H1 (cell line): Measurements from ENCODE around the gene KCNJ5. TPM values are rescaled to one million over a fixed set of nuclear protein-coding genes. Genes with fewer than 3 reads are reported as not detected.

ENCODE experiments used
- CTCF ChIA-PET: fragments of 300-600 bp; sonication (Branson Sonifier 250); formaldehyde crosslinking; loops from one replicate; lab custom pipeline; 2021; ENCODE audit not compliant: partially characterized antibody; lab: Charles Lee
- POLR2A ChIA-PET: fragments of 300-600 bp; sonication (Branson Sonifier 250); formaldehyde crosslinking; loops from one replicate; lab custom pipeline; 2021; ENCODE audit warnings: inconsistent platforms; ENCODE audit not compliant: partially characterized antibody; lab: Charles Lee
- DNase-seq, 2 experiments: peaks; one replicate each; pipeline versions ENCODE4 v3.0.0 to v3.0.0-alpha.2; 2010 to 2022; ENCODE audit warnings: low spot score in 2 of 2, low read depth in 1 of 2, mixed read lengths in 1 of 2
- FAIRE-seq: peaks from 2 replicates; lab custom pipeline; 2011; peaks lifted over from hg19 to GRCh38; lab: Jason Lieb, UNC
- H2AFZ ChIP-seq: 2 replicates; pipeline ENCODE4 v1.8.1; 2012; ENCODE audit warnings: low read length, inconsistent platforms
- H2AK5ac ChIP-seq: 2 replicates; pipeline ENCODE4 v1.6.1; 2013; ENCODE audit warnings: low read depth, low read length
- H2BK120ac ChIP-seq: replicated peaks from 2 replicates; pipeline ENCODE3; 2013; ENCODE audit warnings: low read depth, low read length, inconsistent platforms
- H2BK12ac ChIP-seq: 2 replicates; pipeline ENCODE4 v1.6.1; 2013; ENCODE audit warnings: low read depth, low read length
- H2BK15ac ChIP-seq: 2 replicates; pipeline ENCODE4 v1.6.1; 2013; ENCODE audit warnings: low read length
- H2BK20ac ChIP-seq: 2 replicates; pipeline ENCODE4 v1.6.1; 2013; ENCODE audit warnings: low read length
- H2BK5ac ChIP-seq: 2 replicates; pipeline ENCODE4 v1.6.1; 2013; ENCODE audit warnings: low read depth, low read length
- H3K14ac ChIP-seq: 2 replicates; pipeline ENCODE4 v1.6.1; 2013; ENCODE audit warnings: inconsistent platforms; ENCODE audit not compliant: insufficient read length
- H3K18ac ChIP-seq: 2 replicates; pipeline ENCODE4 v1.6.1; 2013; ENCODE audit warnings: low read length; ENCODE audit errors: extremely low read depth
- H3K23ac ChIP-seq: 2 replicates; pipeline ENCODE4 v1.6.1; 2013; ENCODE audit warnings: inconsistent platforms; ENCODE audit not compliant: insufficient read length
- H3K23me2 ChIP-seq: 2 replicates; pipeline ENCODE4 v1.6.1; 2013; ENCODE audit warnings: low read depth, low read length
- H3K27ac ChIP-seq: 2 replicates; pipeline ENCODE4 v1.6.1; 2011; ENCODE audit warnings: low read depth, low read length, inconsistent platforms
- H3K27me3 ChIP-seq, 4 experiments: replicated peaks in 1 of 4; 1 replicate in 1 of 4; 2 replicates in 3 of 4; pipeline versions ENCODE4 v1.6.1 to v1.8.1; 2011 to 2013; ENCODE audit warnings: low read length in 3 of 4, mild to moderate bottlenecking in 3 of 4, inconsistent platforms in 2 of 4, mixed read lengths in 2 of 4, moderate library complexity in 1 of 4; ENCODE audit not compliant: control insufficient read depth in 3 of 4, insufficient read depth in 3 of 4; ENCODE audit errors: extremely low read depth in 1 of 4
- H3K36me3 ChIP-seq, 4 experiments: 2 replicates each; pipeline versions ENCODE4 v1.6.1 to v1.8.1; 2011 to 2013; ENCODE audit warnings: mild to moderate bottlenecking in 4 of 4, low read length in 3 of 4, moderate library complexity in 2 of 4, control low read depth in 1 of 4, inconsistent platforms in 1 of 4; ENCODE audit not compliant: insufficient read depth in 4 of 4, control insufficient read depth in 2 of 4
- H3K4ac ChIP-seq: replicated peaks from 2 replicates; pipeline ENCODE3; 2013; ENCODE audit warnings: low read length, low read depth, mixed read lengths, inconsistent platforms; ENCODE audit not compliant: insufficient read length
- H3K4me1 ChIP-seq, 4 experiments: replicated peaks in 1 of 4; 1 replicate in 1 of 4; 2 replicates in 3 of 4; pipeline versions ENCODE4 v1.6.1 to v1.8.1; 2011 to 2013; ENCODE audit warnings: low read length in 3 of 4, inconsistent platforms in 2 of 4, mixed read lengths in 1 of 4; ENCODE audit not compliant: insufficient read depth in 4 of 4, control insufficient read depth in 3 of 4
- H3K4me2 ChIP-seq, 2 experiments: 2 replicates each; pipeline versions ENCODE4 v1.6.1 to v1.8.1; 2011 to 2013; ENCODE audit warnings: low read depth in 2 of 2, low read length in 2 of 2, control low read depth in 1 of 2, inconsistent platforms in 1 of 2, mild to moderate bottlenecking in 1 of 2; ENCODE audit not compliant: insufficient read depth in 1 of 2
- H3K4me3 ChIP-seq, 4 experiments: fragments of 200-600, 300-600 bp in 1 of 4; sonication (generic), shearing (Covaris generic), sonication (Bioruptor Twin) in 1 of 4; 2 replicates each; pipeline versions ENCODE4 v1.5.1 to v1.8.1; 2011 to 2016; ENCODE audit warnings: low read length in 4 of 4, low read depth in 3 of 4, control low read depth in 2 of 4, inconsistent platforms in 2 of 4, mild to moderate bottlenecking in 2 of 4, mixed read lengths in 1 of 4, moderate library complexity in 1 of 4; ENCODE audit not compliant: insufficient read depth in 2 of 4; ENCODE audit errors: extremely low read depth in 1 of 4
- H3K56ac ChIP-seq: replicated peaks from 2 replicates; pipeline ENCODE3; 2013; ENCODE audit warnings: low read depth, mild to moderate bottlenecking, mixed read lengths, low read length, inconsistent platforms; ENCODE audit not compliant: insufficient read length
- H3K79me1 ChIP-seq: 2 replicates; pipeline ENCODE4 v1.6.1; 2013; ENCODE audit warnings: low read depth, low read length, control low read depth
- H3K79me2 ChIP-seq, 2 experiments: 2 replicates each; pipeline versions ENCODE4 v1.6.1 to v1.8.1; 2012 to 2013; ENCODE audit warnings: low read length in 2 of 2, mild to moderate bottlenecking in 2 of 2, inconsistent platforms in 1 of 2; ENCODE audit not compliant: insufficient read depth in 2 of 2, control insufficient read depth in 1 of 2
- H3K9ac ChIP-seq, 4 experiments: replicated peaks in 1 of 4; 1 replicate in 1 of 4; 2 replicates in 3 of 4; pipeline versions ENCODE4 v1.6.1 to v1.8.1; 2011 to 2013; ENCODE audit warnings: low read depth in 3 of 4, low read length in 3 of 4, control low read depth in 2 of 4, mild to moderate bottlenecking in 2 of 4, moderate library complexity in 2 of 4, inconsistent platforms in 1 of 4; ENCODE audit errors: extremely low read depth in 1 of 4
- H3K9me3 ChIP-seq, 2 experiments: 2 replicates each; pipeline versions ENCODE4 v1.6.1 to v1.8.1; 2012 to 2013; ENCODE audit warnings: mild to moderate bottlenecking in 2 of 2, moderate library complexity in 2 of 2, control low read depth in 1 of 2, inconsistent platforms in 1 of 2, low read depth in 1 of 2, low read length in 1 of 2, mixed read lengths in 1 of 2; ENCODE audit not compliant: insufficient read depth in 2 of 2
- H4K20me1 ChIP-seq, 2 experiments: replicated peaks in 1 of 2; 2 replicates each; pipeline versions ENCODE3 to v1.8.1; 2011 to 2013; ENCODE audit warnings: inconsistent platforms in 2 of 2, low read length in 2 of 2, mild to moderate bottlenecking in 1 of 2; ENCODE audit not compliant: insufficient read depth in 2 of 2, control insufficient read depth in 1 of 2
- H4K5ac ChIP-seq: 2 replicates; pipeline ENCODE4 v1.6.1; 2013; ENCODE audit warnings: low read length, low read depth, mixed read lengths, inconsistent platforms; ENCODE audit not compliant: insufficient read length
- H4K8ac ChIP-seq: 2 replicates; pipeline ENCODE4 v1.8.0; 2013; ENCODE audit warnings: mild to moderate bottlenecking, moderate library complexity, low read length, inconsistent platforms; ENCODE audit not compliant: insufficient read depth; ENCODE audit errors: extremely low read depth
- H4K91ac ChIP-seq: replicated peaks from 2 replicates; pipeline ENCODE3; 2013; ENCODE audit warnings: low read length, mixed read lengths, inconsistent platforms; ENCODE audit not compliant: insufficient read length
- CHD2 ChIP-seq: IDR thresholded peaks from 2 replicates; pipeline ENCODE4 v1.6.1; 2012; ENCODE audit warnings: low read length, improper control_type of control experiment
- KDM1A ChIP-seq: fragments of 200-600, 300-600 bp; sonication (generic); IDR thresholded peaks from 2 replicates; pipeline ENCODE4 v1.7.1; 2016; ENCODE audit warnings: mild to moderate bottlenecking, low read length, borderline replicate concordance
- NRF1 ChIP-seq: IDR thresholded peaks from 2 replicates; pipeline ENCODE4 v1.6.1; 2011; ENCODE audit warnings: mild to moderate bottlenecking, low read depth, low read length, improper control_type of control experiment
- RFX5 ChIP-seq: IDR thresholded peaks from 2 replicates; pipeline ENCODE4 v1.6.1; 2011; ENCODE audit warnings: low read depth, low read length, improper control_type of control experiment, borderline replicate concordance
- SIX5 ChIP-seq: IDR thresholded peaks from 2 replicates; pipeline ENCODE4 v1.6.1; 2011; ENCODE audit warnings: mild to moderate bottlenecking, low read depth, low read length
- SP2 ChIP-seq: IDR thresholded peaks from 2 replicates; pipeline ENCODE4 v1.6.1; 2012; ENCODE audit warnings: mild to moderate bottlenecking, low read length, inconsistent platforms
- SP4 ChIP-seq: IDR thresholded peaks from 2 replicates; pipeline ENCODE4 v1.6.1; 2012; ENCODE audit warnings: low read length, inconsistent platforms
- TCF12 ChIP-seq: IDR thresholded peaks from 2 replicates; pipeline ENCODE4 v1.6.1; 2011; ENCODE audit warnings: low read depth, mild to moderate bottlenecking, low read length
- TEAD4 ChIP-seq: IDR thresholded peaks from 2 replicates; pipeline ENCODE4 v1.6.1; 2012; ENCODE audit warnings: low read depth, low read length, inconsistent platforms, mixed read lengths
- YY1 ChIP-seq: IDR thresholded peaks from 2 replicates; pipeline ENCODE4 v1.6.1; 2011; ENCODE audit warnings: low read depth, mild to moderate bottlenecking, low read length
- WGBS, 2 experiments: shearing (Covaris generic) in 1 of 2; methylation state at CpG; one replicate each; pipeline versions ENCODE4 v1.1.6 to v1.1.7; 2013 to 2015; ENCODE audit warnings: low lambda C conversion rate in 2 of 2, mixed read lengths in 2 of 2, inconsistent platforms in 1 of 2, low coverage in 1 of 2, missing lambda C conversion rate in 1 of 2; ENCODE audit not compliant: insufficient replicate concordance in 2 of 2, insufficient coverage in 1 of 2, insufficient read length in 1 of 2; ENCODE audit errors: extremely low coverage in 1 of 2, missing lambda C conversion rate in 1 of 2; 5-methylcytosine and 5-hydroxymethylcytosine counted together
- polyA plus RNA-seq, 7 experiments: library from polyadenylated mRNA; depleted of rRNA in 3 of 7; stranded (reverse) in 5 of 7; unstranded in 2 of 7; fragments of >200 nt in 5 of 7; fragments of 200-250 nt in 2 of 7; gene quantifications; 1 replicate in 5 of 7; 2 replicates in 1 of 7; 4 replicates in 1 of 7; pipeline versions ENCODE4 v1.2.1 to v1.2.3, GENCODE V29; 2011 to 2013; ENCODE audit warnings: missing spikeins in 2 of 7, mixed read lengths in 2 of 7
- total RNA-seq: library from RNA; stranded (reverse); fragmentation: NEBNext Ultra II Directional; extraction: Animal tissue kit (Norgen Biotek cat#: 25700); gene quantifications from 2 replicates; pipeline ENCODE4 v1.2.1, GENCODE V29; 2021

The KCNJ5 gene
- total and polyA plus RNA-seq, 2 of the 8 experiments (the other 6 are each of a cell fraction or from before 2014, with no cell fraction given) = 0.05 TPM; not detected in 1

DNA sequence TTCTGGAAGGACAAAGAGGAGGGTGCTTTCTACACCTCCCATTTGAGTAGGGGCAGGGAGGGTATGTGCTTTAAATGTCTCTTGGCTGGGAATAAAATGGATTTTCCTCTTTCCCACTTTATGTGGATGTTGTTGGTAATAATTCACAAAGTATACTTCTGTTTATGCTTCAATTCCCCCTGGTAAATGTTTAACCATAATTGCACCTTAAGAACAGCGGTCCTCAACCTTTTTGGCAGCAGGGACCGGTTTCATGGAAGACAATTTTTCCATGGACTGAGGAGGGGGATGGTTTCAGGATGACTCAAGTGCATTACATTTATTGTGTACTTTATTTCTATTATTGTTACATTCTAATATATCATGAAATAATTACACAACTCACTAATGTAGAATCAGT lies 55.5 kb downstream of the KCNJ5 start:
- no peak for FAIRE-seq
- no peaks in the 10 kb centered on the region for H3K36me3 ChIP-seq
- H3K18ac ChIP-seq = no peak overlapping the region
- H3K4ac ChIP-seq = no peak overlapping the region
- no peak overlapping the region for H2AFZ ChIP-seq
- DNase-seq = no peak
- no peak overlapping the region for H4K5ac ChIP-seq
- H3K23ac ChIP-seq = no peak overlapping the region
- no peak overlapping the region for H2AK5ac ChIP-seq
- no peak overlapping the region for H3K4me2 ChIP-seq
- H2BK12ac ChIP-seq = no peak overlapping the region
- no peak overlapping the region for H2BK5ac ChIP-seq
- H3K79me1 ChIP-seq = no peaks in the 10 kb centered on the region
- no peak overlapping the region for H2BK15ac ChIP-seq
- H3K14ac ChIP-seq = no peak overlapping the region
- no peaks in the 10 kb centered on the region for H4K20me1 ChIP-seq
- H2BK120ac ChIP-seq = no peak overlapping the region
- no peak overlapping the region for H4K91ac ChIP-seq
- no peaks in the 10 kb centered on the region; a peak in 1 of 7 replicates for H3K4me1 ChIP-seq
- no peak overlapping the region for H3K9ac ChIP-seq
- H3K27me3 ChIP-seq = peaks cover 0 to 5% (median 0%) of the 10 kb centered on the region in 4 experiments; a peak in 2 of 7 replicates
- no peak overlapping the region for H2BK20ac ChIP-seq
- no peaks in the 10 kb centered on the region for H3K23me2 ChIP-seq
- WGBS, 2 experiments = 97% methylated on average over 2 of the region's 2 CpGs; no CpG with 5 or more reads in 1 of the 2 experiments
- no peaks in the 10 kb centered on the region for H3K79me2 ChIP-seq
- no peak overlapping the region for H3K27ac ChIP-seq
- H3K4me3 ChIP-seq = no peak overlapping the region
- no peak overlapping the region for H4K8ac ChIP-seq
- POLR2A ChIA-PET = no interaction called here
- H3K56ac ChIP-seq = no peak overlapping the region
- CTCF ChIA-PET = interaction anchor here (0.7 to 20.6 kb wide), 6 partner anchors 9 to 57 kb away, joined by 3 to 473 read pairs (median 12); partner anchors contain the start of genes KCNJ5 and TP53AIP1
- TF ChIP-seq TCF12 (no peak), CHD2 (no peak), YY1 (no peak), SP4 (no peak), NRF1 (no peak), KDM1A (no peak), RFX5 (no peak), TEAD4 (no peak), SIX5 (no peak), SP2 (no peak)
- no peaks in the 10 kb centered on the region for H3K9me3 ChIP-seq
